K562 (cell line): ENCODE results near the gene HCN3. TPM values are rescaled to one million over a fixed set of nuclear protein-coding genes. Genes with fewer than 3 reads are reported as not detected.
A peak's percentile ranks its signal among the peaks of the same experiment; 100 is the strongest.

Experiments used
- BMI1 ChIP-seq: fragments of 150-350 bp; IDR thresholded peaks from 2 replicates; pipeline ENCODE4 v1.6.1; 2014; ENCODE audit warnings: low read length
- CHCHD3 ChIP-seq: fragments of 250-450 bp; sonication (Bioruptor Pico); IDR thresholded peaks from 2 replicates; pipeline ENCODE4 v2.1.2; 2022; ENCODE audit warnings: mild to moderate bottlenecking
- CHD2 ChIP-seq: IDR thresholded peaks from 2 replicates; pipeline ENCODE4 v1.6.1; 2011; ENCODE audit warnings: low read depth, low read length
- ELF4 ChIP-seq: fragments of 450-650 bp; formaldehyde crosslinking; IDR thresholded peaks from 2 replicates; pipeline ENCODE4 v1.4.0; 2022; ENCODE audit warnings: missing genetic modification characterization
- FOXM1 ChIP-seq, 2 experiments: fragments of 450-650 bp in 1 of 2; sonication (generic) in 1 of 2; formaldehyde crosslinking in 1 of 2; IDR thresholded peaks; 2 replicates each; pipeline versions ENCODE4 v1.6.1 to v1.9.0; 2017 to 2022; ENCODE audit warnings: low read depth in 2 of 2, mild to moderate bottlenecking in 2 of 2, missing genetic modification reagents in 1 of 2, moderate library complexity in 1 of 2
- PURB ChIP-seq: sonication (generic); formaldehyde crosslinking; IDR thresholded peaks from 2 replicates; pipeline ENCODE4 v1.9.0; 2021; ENCODE audit warnings: low read depth, mild to moderate bottlenecking, missing genetic modification reagents
- RB1 ChIP-seq: fragments of 450-650 bp; IDR thresholded peaks from 2 replicates; pipeline ENCODE4 v1.6.1; 2017; ENCODE audit warnings: low read depth, mild to moderate bottlenecking
- ZBED1 ChIP-seq: IDR thresholded peaks from 2 replicates; pipeline ENCODE4 v1.6.1; 2014
- ZBTB40 ChIP-seq, 2 experiments: fragments of 450-650 bp in 1 of 2; sonication (generic) in 1 of 2; formaldehyde crosslinking in 1 of 2; IDR thresholded peaks; 2 replicates each; pipeline versions ENCODE4 v1.7.1 to v1.9.0; 2016 to 2022; ENCODE audit warnings: inconsistent platforms in 1 of 2, mild to moderate bottlenecking in 1 of 2, missing genetic modification reagents in 1 of 2
- ZNF318 ChIP-seq, 2 experiments: fragments of 450-650 bp; IDR thresholded peaks; 2 replicates each; pipeline ENCODE4 v1.6.1; 2016; ENCODE audit warnings: mild to moderate bottlenecking in 2 of 2, borderline replicate concordance in 1 of 2, low read depth in 1 of 2, moderate library complexity in 1 of 2
- ZNF507 ChIP-seq: conservative IDR thresholded peaks from 2 replicates; pipeline ENCODE4 v1.6.1; 2017; ENCODE audit warnings: missing genetic modification characterization, missing compliant biosample characterization
- polyA plus RNA-seq, 8 experiments: library from polyadenylated mRNA; depleted of rRNA in 4 of 8; stranded (reverse) in 5 of 8; unstranded in 3 of 8; fragments of >200 nt; fragmentation: Nextera tagmentation in 2 of 8; fragmentation: Illumina TruSeq in 1 of 8; extraction: Ambion mirVana in 2 of 8; extraction: Trizol in 1 of 8; gene quantifications; 2 replicates each; pipeline versions ENCODE4 v1.2.1 to v1.2.3, GENCODE V29; 2011 to 2014; ENCODE audit warnings: inconsistent platforms in 1 of 8, missing spikeins in 1 of 8
- total RNA-seq, 7 experiments: library from RNA; depleted of rRNA in 6 of 7; stranded (reverse); fragments of >200 nt in 6 of 7; fragmentation: Illumina TruSeq in 2 of 7; extraction: Trizol in 2 of 7; gene quantifications; 2 replicates each; pipeline versions ENCODE4 v1.2.1 to v1.2.3, GENCODE V29; 2011 to 2021; ENCODE audit warnings: low replicate concordance in 1 of 7

The HCN3 gene
- total and polyA plus RNA-seq, 9 of the 15 experiments (the other 6 are each of a cell fraction or from before 2014, with no cell fraction given), result 0.91 to 9.7 (median 3.9) TPM

- TF ChIP-seq ELF4 (CRISPR knock-in tag) (peak; percentile 85; the same call in 1 of the 2 replicates), RB1 (no peak), CHD2 (no peak), CHCHD3 (no peak), ZNF318 (IDR thresholded peaks at IDR 0.05; ENCODE audit: borderline replicate concordance in 1 of 2, low read depth in 1 of 2) (no peak), BMI1 (no peak), PURB (CRISPR knock-in tag) (no peak), ZNF507 (tag) (peak; percentile 60), ZBED1 (no peak), FOXM1 (IDR thresholded peaks at IDR 0.05; ENCODE audit: low read depth) (no peak), FOXM1 (CRISPR knock-in tag; IDR thresholded peaks at IDR 0.05; ENCODE audit: low read depth) (no peak), ZBTB40 (IDR thresholded peaks at IDR 0.05) (no peak), ZBTB40 (CRISPR knock-in tag; IDR thresholded peaks at IDR 0.05) (no peak)
Measured at GRCh38 chr1:155307247-155307740, 30.0 kb downstream of the HCN3 start (continued).
